ENCODE measurements around the gene STYXL1.

STYXL1 gene

GRCh38 chr7:75989500-75990388 is 58.1 kb downstream of the STYXL1 start:
- no peak overlapping the region for H3K4me3 ChIP-seq (ENCODE audit: low read depth, low read length)
- no peak for TF ChIP-seq CTCF (IDR thresholded peaks at IDR 0.05; ENCODE audit: borderline replicate concordance, insufficient read depth, low read depth, low read length)

- no peak for TF ChIP-seq CTCF (IDR thresholded peaks at IDR 0.05; ENCODE audit: borderline replicate concordance, insufficient read depth, low read depth, low read length)
- H3K4me3 ChIP-seq (ENCODE audit: low read depth, low read length) = no peak overlapping the region
Observed at GRCh38 chr7:75988568-75989499, 59.0 kb downstream of the STYXL1 start.

- no peak overlapping the region for H3K4me3 ChIP-seq (ENCODE audit: low read depth, low read length)
- TF ChIP-seq CTCF (IDR thresholded peaks at IDR 0.05; ENCODE audit: borderline replicate concordance, insufficient read depth, low read depth, low read length) = no peak
Observed at GRCh38 chr7:75987805-75988567, 59.8 kb downstream of the STYXL1 start.

GRCh38 chr7:75987026-75987804 is 60.6 kb downstream of the STYXL1 start:
- no peak for TF ChIP-seq CTCF (IDR thresholded peaks at IDR 0.05; ENCODE audit: borderline replicate concordance, insufficient read depth, low read depth, low read length)
- no peak overlapping the region for H3K4me3 ChIP-seq (ENCODE audit: low read depth, low read length)

GRCh38 chr7:75986147-75986781 is 61.5 kb downstream of the STYXL1 start:
- no peak for TF ChIP-seq CTCF (IDR thresholded peaks at IDR 0.05; ENCODE audit: borderline replicate concordance, insufficient read depth, low read depth, low read length)
- no peak overlapping the region for H3K4me3 ChIP-seq (ENCODE audit: low read depth, low read length)

Measured in GM12875 (cell line).